Thyroid gland (tissue), 4 donors: ENCODE results near the gene CHST12. TPM values are rescaled to one million over a fixed set of nuclear protein-coding genes. Genes with fewer than 3 reads are reported as not detected.

ENCODE experiments used
- DNase-seq, 2 donors: peaks; one replicate each; pipeline ENCODE4 v3.0.0-alpha.2; 2019
- H3K27ac ChIP-seq, 3 donors: fragments of 200-600 bp; sonication (generic); 1 replicate in 2 of 3; 2 replicates in 1 of 3; pipeline ENCODE4 v1.5.1; 2016 to 2019; ENCODE audit warnings: mild to moderate bottlenecking in 1 of 3, moderate library complexity in 1 of 3
- H3K27me3 ChIP-seq: fragments of 200-600 bp; sonication (generic); one replicate; pipeline ENCODE4 v1.5.1; 2019
- H3K36me3 ChIP-seq, 2 donors: fragments of 200-600 bp; sonication (generic); one replicate each; pipeline ENCODE4 v1.5.1; 2016 to 2019
- H3K4me1 ChIP-seq, 2 donors: fragments of 200-600 bp; sonication (generic); one replicate each; pipeline ENCODE4 v1.5.1; 2017 to 2019
- H3K4me3 ChIP-seq, 3 donors: fragments of 200-600 bp; sonication (generic); replicated peaks in 1 of 3; 1 replicate in 2 of 3; 2 replicates in 1 of 3; pipeline ENCODE4 v1.5.1; 2016; ENCODE audit warnings: mild to moderate bottlenecking in 1 of 3
- H3K9me3 ChIP-seq: fragments of 200-600 bp; sonication (generic); one replicate; pipeline ENCODE4 v1.5.1; 2017
- CTCF ChIP-seq, 6 experiments: fragments of 200-600 bp in 3 of 6; fragments of 450-650 bp in 3 of 6; sonication (generic) in 3 of 6; IDR thresholded peaks; one replicate each; pipeline ENCODE4 v1.5.1; 2016 to 2019; ENCODE audit warnings: antibody characterized with exemption in 6 of 6, mild to moderate bottlenecking in 2 of 6, inconsistent platforms in 1 of 6, moderate library complexity in 1 of 6
- POLR2A ChIP-seq, 2 donors: fragments of 450-650 bp; IDR thresholded peaks; one replicate each; pipeline ENCODE4 v1.6.1; 2017; ENCODE audit warnings: antibody characterized with exemption in 2 of 2, mild to moderate bottlenecking in 2 of 2, moderate library complexity in 1 of 2
- WGBS, 2 donors: methylation state at CpG; one replicate each; pipeline ENCODE4 v1.1.5; 2017; 5-methylcytosine and 5-hydroxymethylcytosine counted together
- intact Hi-C: fragments of 100-400 bp; cut with DNase I; formaldehyde crosslinking; loops from one replicate; pipeline ENCODE4 v1.15.1; 2023
- total RNA-seq, 4 donors: library from RNA; depleted of rRNA; stranded (reverse); fragments of >200 nt; gene quantifications; one replicate each; pipeline ENCODE4 v1.2.3, GENCODE V29; 2016

Gene CHST12
- total RNA-seq, 4 donors from 2014 or later, result 15.3 to 24.2 (median 19.2) TPM

DNA sequence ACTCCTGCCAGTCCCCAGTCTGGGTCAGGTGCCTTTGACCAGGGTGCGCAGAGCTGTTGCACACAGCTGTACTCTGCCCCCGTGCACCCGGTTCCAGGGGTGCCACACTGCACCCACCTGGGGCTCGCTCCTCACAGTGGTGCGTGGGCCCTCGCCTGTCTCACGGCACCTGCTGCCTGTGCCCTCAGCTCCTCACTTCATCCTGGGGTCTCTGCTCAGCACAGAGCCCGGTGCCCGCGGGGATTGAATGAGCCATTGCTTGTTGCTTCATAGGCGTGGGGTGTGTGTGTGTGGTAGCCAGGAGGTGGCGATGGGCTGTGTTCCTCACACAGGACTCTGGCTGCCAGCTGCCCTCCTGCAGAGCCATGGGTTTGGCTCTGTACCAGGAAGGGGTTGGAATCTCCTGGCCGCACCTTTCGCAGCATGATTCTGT, 30.3 kb upstream of the CHST12 start:
- Histone ChIP-seq H3K4me3 (no peak overlapping the region), H3K27ac (no peak overlapping the region), H3K36me3 (peaks cover 86% of the 10 kb centered on the region in 2 donors), H3K27me3 (no peaks in the 10 kb centered on the region), H3K9me3 (no peaks in the 10 kb centered on the region), H3K4me1 (no peaks in the 10 kb centered on the region)
- no peak for DNase-seq
- intact Hi-C loops, result no loop called here
- 96% methylated on average over 9 of the region's 14 CpGs; no CpG with 5 or more reads in 1 of the 2 donors for WGBS, 2 donors
- TF ChIP-seq CTCF (IDR thresholded peaks at IDR 0.05) (no peak), POLR2A (IDR thresholded peaks at IDR 0.05) (no peak)

- WGBS, 2 donors, result 91 to 96% methylated on average over 7 of the region's 7 CpGs
- intact Hi-C loops, result no loop called here
- Histone ChIP-seq H3K4me1 (no peaks in the 10 kb centered on the region), H3K9me3 (no peaks in the 10 kb centered on the region), H3K4me3 (no peak overlapping the region), H3K27ac (no peak overlapping the region), H3K36me3 (peaks cover 82 to 85% of the 10 kb centered on the region in 2 donors), H3K27me3 (no peaks in the 10 kb centered on the region)
- DNase-seq, result no peak
- TF ChIP-seq POLR2A (IDR thresholded peaks at IDR 0.05), result no peak
- no peak for TF ChIP-seq CTCF (IDR thresholded peaks at IDR 0.05)
Measured at GRCh38 chr7:2373646-2374045, 29.8 kb upstream of the CHST12 start.

DNA sequence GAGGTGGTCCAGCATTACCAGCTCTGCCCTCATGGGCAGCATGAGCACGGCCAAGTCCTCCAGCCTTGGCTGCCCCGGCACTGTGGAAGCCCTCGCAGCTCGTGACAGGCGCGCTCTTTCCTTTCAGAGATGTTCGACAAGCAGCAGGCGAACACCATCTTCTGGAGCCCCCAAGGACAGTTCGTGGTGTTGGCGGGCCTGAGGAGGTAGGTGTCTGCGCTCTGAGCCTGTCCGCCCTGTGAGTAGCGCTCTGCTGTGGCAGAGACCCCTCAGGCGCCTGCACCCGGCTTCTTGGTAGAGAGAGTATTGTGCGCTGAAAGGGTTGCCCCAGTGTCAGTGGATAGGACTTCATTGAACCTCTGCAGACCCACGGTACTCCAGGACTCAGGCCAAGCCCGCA, 29.0 kb upstream of the CHST12 start:
- no peak for DNase-seq
- WGBS, 2 donors, result 93 to 100% methylated on average over 12 of the region's 18 CpGs
- Histone ChIP-seq H3K27ac (no peak overlapping the region), H3K27me3 (no peaks in the 10 kb centered on the region), H3K4me1 (no peaks in the 10 kb centered on the region), H3K36me3 (peaks cover 82 to 85% of the 10 kb centered on the region in 2 donors), H3K4me3 (no peak overlapping the region), H3K9me3 (no peaks in the 10 kb centered on the region)
- intact Hi-C loops, result no loop called here
- TF ChIP-seq CTCF (IDR thresholded peaks at IDR 0.05) (no peak), POLR2A (IDR thresholded peaks at IDR 0.05) (no peak)

- WGBS, 2 donors, result 92 to 94% methylated on average over 26 of the region's 26 CpGs
- Histone ChIP-seq H3K9me3 (no peaks in the 10 kb centered on the region), H3K4me1 (no peaks in the 10 kb centered on the region), H3K36me3 (peaks cover 82 to 86% of the 10 kb centered on the region in 2 donors), H3K27me3 (no peaks in the 10 kb centered on the region), H3K27ac (no peak overlapping the region), H3K4me3 (no peak overlapping the region)
- TF ChIP-seq CTCF (IDR thresholded peaks at IDR 0.05), result no peak
- no peak for TF ChIP-seq POLR2A (IDR thresholded peaks at IDR 0.05)
- intact Hi-C loops, result no loop called here
- no peak for DNase-seq
Measured at GRCh38 chr7:2374830-2375728, 28.3 kb upstream of the CHST12 start.
